Tibial artery (tissue), 4 donors: ENCODE measurements around the gene CMKLR1.

Experiments used
- DNase-seq, 2 donors: peaks; one replicate each; pipeline ENCODE4 v3.0.0-alpha.2; 2019
- H3K27ac ChIP-seq, 2 donors: fragments of 200-600 bp; sonication (generic) in 1 of 2; 1 replicate in 1 of 2; 2 replicates in 1 of 2; pipeline ENCODE4 v1.5.1; 2018 to 2019; ENCODE audit warnings: mild to moderate bottlenecking in 1 of 2
- H3K27me3 ChIP-seq, 2 donors: fragments of 200-600 bp; sonication (generic) in 1 of 2; one replicate each; pipeline versions ENCODE4 v1.5.1 to v1.6.0; 2016 to 2019
- H3K36me3 ChIP-seq, 3 donors: fragments of 200-600 bp; sonication (generic) in 2 of 3; one replicate each; pipeline ENCODE4 v1.5.1; 2016 to 2019; ENCODE audit warnings: mild to moderate bottlenecking in 2 of 3
- H3K4me1 ChIP-seq, 4 donors: fragments of 200-600 bp; sonication (generic) in 2 of 4; 1 replicate in 3 of 4; 2 replicates in 1 of 4; pipeline ENCODE4 v1.5.1; 2016 to 2019
- H3K4me3 ChIP-seq, 2 donors: fragments of 200-600 bp; sonication (generic) in 1 of 2; 1 replicate in 1 of 2; 2 replicates in 1 of 2; pipeline ENCODE4 v1.5.1; 2018 to 2019; ENCODE audit warnings: mild to moderate bottlenecking in 2 of 2
- H3K9me3 ChIP-seq, 3 donors: fragments of 200-600 bp; sonication (generic) in 1 of 3; one replicate each; pipeline ENCODE4 v1.5.1; 2016 to 2019
- CTCF ChIP-seq, 2 experiments: fragments of 200-600 bp in 1 of 2; fragments of 450-650 bp in 1 of 2; IDR thresholded peaks; one replicate each; pipeline ENCODE4 v1.5.1; 2017 to 2019; ENCODE audit warnings: antibody characterized with exemption in 2 of 2, mild to moderate bottlenecking in 1 of 2, moderate library complexity in 1 of 2
- intact Hi-C: fragments of 100-400 bp; cut with DNase I; formaldehyde crosslinking; loops from one replicate; pipeline ENCODE4 v1.15.0; 2023; ENCODE audit warnings: low total_unique reads

Gene CMKLR1

GRCh38 chr12:108326254-108326750 is 12.8 kb downstream of the CMKLR1 start:
- Histone ChIP-seq H3K27me3 (no peaks in the 10 kb centered on the region), H3K4me1 (peaks cover 0 to 70% (median 36%) of the 10 kb centered on the region in 4 donors), H3K4me3 (no peak overlapping the region), H3K27ac (peak overlapping the region; percentile 16 to 62), H3K36me3 (peaks cover 0 to 8% (median 4%) of the 10 kb centered on the region in 3 donors), H3K9me3 (no peaks in the 10 kb centered on the region)
- no peak for DNase-seq
- intact Hi-C loops: no loop called here
- TF ChIP-seq CTCF (IDR thresholded peaks at IDR 0.05): no peak

GRCh38 chr12:108325549-108325948 is 13.6 kb downstream of the CMKLR1 start:
- Histone ChIP-seq H3K4me3 (no peak overlapping the region), H3K27ac (peak overlapping the region in 1 of 2 donors; percentile 60), H3K27me3 (no peaks in the 10 kb centered on the region), H3K9me3 (no peaks in the 10 kb centered on the region), H3K36me3 (peaks cover 0 to 8% (median 4%) of the 10 kb centered on the region in 3 donors), H3K4me1 (peaks cover 0 to 78% (median 36%) of the 10 kb centered on the region in 4 donors)
- DNase-seq: no peak
- intact Hi-C loops: no loop called here
- no peak for TF ChIP-seq CTCF (IDR thresholded peaks at IDR 0.05)

GRCh38 chr12:108325018-108325358 is 14.1 kb downstream of the CMKLR1 start:
- Histone ChIP-seq H3K4me1 (peaks cover 0 to 83% (median 36%) of the 10 kb centered on the region in 4 donors), H3K4me3 (no peak overlapping the region), H3K27ac (peak overlapping the region; percentile 58 to 60), H3K27me3 (no peaks in the 10 kb centered on the region), H3K9me3 (no peaks in the 10 kb centered on the region), H3K36me3 (peaks cover 0 to 5% (median 4%) of the 10 kb centered on the region in 3 donors)
- DNase-seq: no peak
- no peak for TF ChIP-seq CTCF (IDR thresholded peaks at IDR 0.05)
- intact Hi-C loops: no loop called here

- TF ChIP-seq CTCF (IDR thresholded peaks at IDR 0.05): no peak
- H3K9me3 ChIP-seq: no peaks in the 10 kb centered on the region
- DNase-seq: no peak
- peaks cover 0 to 86% (median 36%) of the 10 kb centered on the region in 4 donors for H3K4me1 ChIP-seq
- intact Hi-C loops: no loop called here
- peak overlapping the region; percentile 58 to 60 for H3K27ac ChIP-seq
- peaks cover 0 to 2% (median 0%) of the 10 kb centered on the region in 3 donors for H3K36me3 ChIP-seq
- no peaks in the 10 kb centered on the region for H3K27me3 ChIP-seq
- H3K4me3 ChIP-seq: no peak overlapping the region
Measured at GRCh38 chr12:108324351-108325017, 14.6 kb downstream of the CMKLR1 start.

GRCh38 chr12:108323581-108323980 is 15.5 kb downstream of the CMKLR1 start:
- no peak overlapping the region for H3K4me3 ChIP-seq
- TF ChIP-seq CTCF (IDR thresholded peaks at IDR 0.05): no peak
- H3K27me3 ChIP-seq: no peaks in the 10 kb centered on the region
- intact Hi-C loops: no loop called here
- no peaks in the 10 kb centered on the region for H3K36me3 ChIP-seq
- peak overlapping the region; percentile 58 to 60 for H3K27ac ChIP-seq
- H3K9me3 ChIP-seq: no peaks in the 10 kb centered on the region
- no peak for DNase-seq
- H3K4me1 ChIP-seq: peaks cover 0 to 90% (median 36%) of the 10 kb centered on the region in 4 donors
